H1 (cell line): ENCODE data around the gene ROR1. TPM values are rescaled to one million over a fixed set of nuclear protein-coding genes. Genes with fewer than 3 reads are reported as not detected.

Experiments
- CTCF ChIA-PET: fragments of 300-600 bp; sonication (Branson Sonifier 250); formaldehyde crosslinking; loops from one replicate; lab custom pipeline; 2021; ENCODE audit not compliant: partially characterized antibody; lab: Charles Lee
- POLR2A ChIA-PET: fragments of 300-600 bp; sonication (Branson Sonifier 250); formaldehyde crosslinking; loops from one replicate; lab custom pipeline; 2021; ENCODE audit warnings: inconsistent platforms; ENCODE audit not compliant: partially characterized antibody; lab: Charles Lee
- DNase-seq, 2 experiments: peaks; one replicate each; pipeline versions ENCODE4 v3.0.0 to v3.0.0-alpha.2; 2010 to 2022; ENCODE audit warnings: low spot score in 2 of 2, low read depth in 1 of 2, mixed read lengths in 1 of 2
- FAIRE-seq: peaks from 2 replicates; lab custom pipeline; 2011; peaks lifted over from hg19 to GRCh38; lab: Jason Lieb, UNC
- H2AFZ ChIP-seq: 2 replicates; pipeline ENCODE4 v1.8.1; 2012; ENCODE audit warnings: low read length, inconsistent platforms
- H2AK5ac ChIP-seq: 2 replicates; pipeline ENCODE4 v1.6.1; 2013; ENCODE audit warnings: low read depth, low read length
- H2BK120ac ChIP-seq: replicated peaks from 2 replicates; pipeline ENCODE3; 2013; ENCODE audit warnings: low read depth, low read length, inconsistent platforms
- H2BK12ac ChIP-seq: 2 replicates; pipeline ENCODE4 v1.6.1; 2013; ENCODE audit warnings: low read depth, low read length
- H2BK15ac ChIP-seq: 2 replicates; pipeline ENCODE4 v1.6.1; 2013; ENCODE audit warnings: low read length
- H2BK20ac ChIP-seq: 2 replicates; pipeline ENCODE4 v1.6.1; 2013; ENCODE audit warnings: low read length
- H2BK5ac ChIP-seq: 2 replicates; pipeline ENCODE4 v1.6.1; 2013; ENCODE audit warnings: low read depth, low read length
- H3K14ac ChIP-seq: 2 replicates; pipeline ENCODE4 v1.6.1; 2013; ENCODE audit warnings: inconsistent platforms; ENCODE audit not compliant: insufficient read length
- H3K18ac ChIP-seq: 2 replicates; pipeline ENCODE4 v1.6.1; 2013; ENCODE audit warnings: low read length; ENCODE audit errors: extremely low read depth
- H3K23ac ChIP-seq: 2 replicates; pipeline ENCODE4 v1.6.1; 2013; ENCODE audit warnings: inconsistent platforms; ENCODE audit not compliant: insufficient read length
- H3K23me2 ChIP-seq: 2 replicates; pipeline ENCODE4 v1.6.1; 2013; ENCODE audit warnings: low read depth, low read length
- H3K27ac ChIP-seq: 2 replicates; pipeline ENCODE4 v1.6.1; 2011; ENCODE audit warnings: low read depth, low read length, inconsistent platforms
- H3K27me3 ChIP-seq, 4 experiments: replicated peaks in 1 of 4; 1 replicate in 1 of 4; 2 replicates in 3 of 4; pipeline versions ENCODE4 v1.6.1 to v1.8.1; 2011 to 2013; ENCODE audit warnings: low read length in 3 of 4, mild to moderate bottlenecking in 3 of 4, inconsistent platforms in 2 of 4, mixed read lengths in 2 of 4, moderate library complexity in 1 of 4; ENCODE audit not compliant: control insufficient read depth in 3 of 4, insufficient read depth in 3 of 4; ENCODE audit errors: extremely low read depth in 1 of 4
- H3K36me3 ChIP-seq, 4 experiments: 2 replicates each; pipeline versions ENCODE4 v1.6.1 to v1.8.1; 2011 to 2013; ENCODE audit warnings: mild to moderate bottlenecking in 4 of 4, low read length in 3 of 4, moderate library complexity in 2 of 4, control low read depth in 1 of 4, inconsistent platforms in 1 of 4; ENCODE audit not compliant: insufficient read depth in 4 of 4, control insufficient read depth in 2 of 4
- H3K4ac ChIP-seq: replicated peaks from 2 replicates; pipeline ENCODE3; 2013; ENCODE audit warnings: low read length, low read depth, mixed read lengths, inconsistent platforms; ENCODE audit not compliant: insufficient read length
- H3K4me1 ChIP-seq, 4 experiments: replicated peaks in 1 of 4; 1 replicate in 1 of 4; 2 replicates in 3 of 4; pipeline versions ENCODE4 v1.6.1 to v1.8.1; 2011 to 2013; ENCODE audit warnings: low read length in 3 of 4, inconsistent platforms in 2 of 4, mixed read lengths in 1 of 4; ENCODE audit not compliant: insufficient read depth in 4 of 4, control insufficient read depth in 3 of 4
- H3K4me2 ChIP-seq, 2 experiments: 2 replicates each; pipeline versions ENCODE4 v1.6.1 to v1.8.1; 2011 to 2013; ENCODE audit warnings: low read depth in 2 of 2, low read length in 2 of 2, control low read depth in 1 of 2, inconsistent platforms in 1 of 2, mild to moderate bottlenecking in 1 of 2; ENCODE audit not compliant: insufficient read depth in 1 of 2
- H3K4me3 ChIP-seq, 4 experiments: fragments of 200-600, 300-600 bp in 1 of 4; sonication (generic), shearing (Covaris generic), sonication (Bioruptor Twin) in 1 of 4; 2 replicates each; pipeline versions ENCODE4 v1.5.1 to v1.8.1; 2011 to 2016; ENCODE audit warnings: low read length in 4 of 4, low read depth in 3 of 4, control low read depth in 2 of 4, inconsistent platforms in 2 of 4, mild to moderate bottlenecking in 2 of 4, mixed read lengths in 1 of 4, moderate library complexity in 1 of 4; ENCODE audit not compliant: insufficient read depth in 2 of 4; ENCODE audit errors: extremely low read depth in 1 of 4
- H3K56ac ChIP-seq: replicated peaks from 2 replicates; pipeline ENCODE3; 2013; ENCODE audit warnings: low read depth, mild to moderate bottlenecking, mixed read lengths, low read length, inconsistent platforms; ENCODE audit not compliant: insufficient read length
- H3K79me1 ChIP-seq: 2 replicates; pipeline ENCODE4 v1.6.1; 2013; ENCODE audit warnings: low read depth, low read length, control low read depth
- H3K79me2 ChIP-seq, 2 experiments: 2 replicates each; pipeline versions ENCODE4 v1.6.1 to v1.8.1; 2012 to 2013; ENCODE audit warnings: low read length in 2 of 2, mild to moderate bottlenecking in 2 of 2, inconsistent platforms in 1 of 2; ENCODE audit not compliant: insufficient read depth in 2 of 2, control insufficient read depth in 1 of 2
- H3K9ac ChIP-seq, 4 experiments: replicated peaks in 1 of 4; 1 replicate in 1 of 4; 2 replicates in 3 of 4; pipeline versions ENCODE4 v1.6.1 to v1.8.1; 2011 to 2013; ENCODE audit warnings: low read depth in 3 of 4, low read length in 3 of 4, control low read depth in 2 of 4, mild to moderate bottlenecking in 2 of 4, moderate library complexity in 2 of 4, inconsistent platforms in 1 of 4; ENCODE audit errors: extremely low read depth in 1 of 4
- H3K9me3 ChIP-seq, 2 experiments: 2 replicates each; pipeline versions ENCODE4 v1.6.1 to v1.8.1; 2012 to 2013; ENCODE audit warnings: mild to moderate bottlenecking in 2 of 2, moderate library complexity in 2 of 2, control low read depth in 1 of 2, inconsistent platforms in 1 of 2, low read depth in 1 of 2, low read length in 1 of 2, mixed read lengths in 1 of 2; ENCODE audit not compliant: insufficient read depth in 2 of 2
- H4K20me1 ChIP-seq, 2 experiments: replicated peaks in 1 of 2; 2 replicates each; pipeline versions ENCODE3 to v1.8.1; 2011 to 2013; ENCODE audit warnings: inconsistent platforms in 2 of 2, low read length in 2 of 2, mild to moderate bottlenecking in 1 of 2; ENCODE audit not compliant: insufficient read depth in 2 of 2, control insufficient read depth in 1 of 2
- H4K5ac ChIP-seq: 2 replicates; pipeline ENCODE4 v1.6.1; 2013; ENCODE audit warnings: low read length, low read depth, mixed read lengths, inconsistent platforms; ENCODE audit not compliant: insufficient read length
- H4K8ac ChIP-seq: 2 replicates; pipeline ENCODE4 v1.8.0; 2013; ENCODE audit warnings: mild to moderate bottlenecking, moderate library complexity, low read length, inconsistent platforms; ENCODE audit not compliant: insufficient read depth; ENCODE audit errors: extremely low read depth
- H4K91ac ChIP-seq: replicated peaks from 2 replicates; pipeline ENCODE3; 2013; ENCODE audit warnings: low read length, mixed read lengths, inconsistent platforms; ENCODE audit not compliant: insufficient read length
- CHD1 ChIP-seq: IDR thresholded peaks from 2 replicates; pipeline ENCODE4 v1.6.1; 2012; ENCODE audit warnings: low read depth, low read length, improper control_type of control experiment
- KDM4A ChIP-seq: IDR thresholded peaks from one replicate; pipeline ENCODE4 v1.7.1; 2012; ENCODE audit warnings: low read depth, mild to moderate bottlenecking, moderate library complexity, low read length, inconsistent platforms; ENCODE audit not compliant: severe bottlenecking
- MAFK ChIP-seq: IDR thresholded peaks from 2 replicates; pipeline ENCODE4 v1.6.1; 2012; ENCODE audit warnings: low read depth, mild to moderate bottlenecking, improper control_type of control experiment, low read length
- PHF8 ChIP-seq: fragments of 200-600 bp; sonication (generic); conservative IDR thresholded peaks from 2 replicates; pipeline ENCODE4 v1.7.1; 2012; ENCODE audit warnings: low read depth, mild to moderate bottlenecking, inconsistent platforms, low read length, moderate library complexity
- RXRA ChIP-seq: IDR thresholded peaks from 2 replicates; pipeline ENCODE4 v1.6.1; 2011; ENCODE audit warnings: low read depth, mild to moderate bottlenecking, low read length, moderate library complexity; ENCODE audit not compliant: insufficient read depth
- SP1 ChIP-seq: IDR thresholded peaks from 2 replicates; pipeline ENCODE4 v1.6.1; 2011; ENCODE audit warnings: low read depth, low read length
- TAF7 ChIP-seq: optimal IDR thresholded peaks from 2 replicates; pipeline ENCODE3; 2011; ENCODE audit warnings: low read depth, mild to moderate bottlenecking, inconsistent platforms, low read length, moderate library complexity, borderline replicate concordance
- TCF12 ChIP-seq: IDR thresholded peaks from 2 replicates; pipeline ENCODE4 v1.6.1; 2011; ENCODE audit warnings: low read depth, mild to moderate bottlenecking, low read length
- WGBS, 2 experiments: shearing (Covaris generic) in 1 of 2; methylation state at CpG; one replicate each; pipeline versions ENCODE4 v1.1.6 to v1.1.7; 2013 to 2015; ENCODE audit warnings: low lambda C conversion rate in 2 of 2, mixed read lengths in 2 of 2, inconsistent platforms in 1 of 2, low coverage in 1 of 2, missing lambda C conversion rate in 1 of 2; ENCODE audit not compliant: insufficient replicate concordance in 2 of 2, insufficient coverage in 1 of 2, insufficient read length in 1 of 2; ENCODE audit errors: extremely low coverage in 1 of 2, missing lambda C conversion rate in 1 of 2; 5-methylcytosine and 5-hydroxymethylcytosine counted together
- polyA plus RNA-seq, 7 experiments: library from polyadenylated mRNA; depleted of rRNA in 3 of 7; stranded (reverse) in 5 of 7; unstranded in 2 of 7; fragments of >200 nt in 5 of 7; fragments of 200-250 nt in 2 of 7; gene quantifications; 1 replicate in 5 of 7; 2 replicates in 1 of 7; 4 replicates in 1 of 7; pipeline versions ENCODE4 v1.2.1 to v1.2.3, GENCODE V29; 2011 to 2013; ENCODE audit warnings: missing spikeins in 2 of 7, mixed read lengths in 2 of 7
- total RNA-seq: library from RNA; stranded (reverse); fragmentation: NEBNext Ultra II Directional; extraction: Animal tissue kit (Norgen Biotek cat#: 25700); gene quantifications from 2 replicates; pipeline ENCODE4 v1.2.1, GENCODE V29; 2021
- TF ChIP-seq, protein P1 (sequence below): IDR thresholded peaks from 2 replicates; pipeline ENCODE4 v1.6.1; 2012; ENCODE audit warnings: inconsistent platforms

The ROR1 gene
- total and polyA plus RNA-seq, 2 of the 8 experiments (the other 6 are each of a cell fraction or from before 2014, with no cell fraction given): 33.6 to 73.6 TPM

GRCh38 chr1:64133036-64133435, 359.2 kb downstream of the ROR1 start:
- Histone ChIP-seq H3K4ac (no peak overlapping the region), H3K9me3 (no peaks in the 10 kb centered on the region), H3K56ac (no peak overlapping the region), H3K4me1 (peaks cover 0 to 5% (median under 1%) of the 10 kb centered on the region in 4 experiments; a peak in 2 of 7 replicates), H4K8ac (no peak overlapping the region), H4K5ac (no peak overlapping the region), H3K27ac (no peak overlapping the region), H3K23me2 (no peaks in the 10 kb centered on the region), H3K79me2 (no peaks in the 10 kb centered on the region), H3K4me2 (no peak overlapping the region), H2BK15ac (no peak overlapping the region), H2BK20ac (no peak overlapping the region), H3K23ac (no peak overlapping the region), H3K79me1 (no peaks in the 10 kb centered on the region), H4K20me1 (peaks cover 1 to 3% of the 10 kb centered on the region in 2 experiments), H3K4me3 (no peak overlapping the region), H2BK12ac (0 out of 2 replicates have a peak overlapping the region, but pooled peaks have one; percentile 62), H3K27me3 (no peaks in the 10 kb centered on the region), H4K91ac (no peak overlapping the region), H3K36me3 (peaks cover 0 to 7% (median 4%) of the 10 kb centered on the region in 4 experiments; a peak in 6 of 8 replicates), H2AFZ (no peak overlapping the region), H3K9ac (no peak overlapping the region), H2BK5ac (no peak overlapping the region), H3K18ac (no peak overlapping the region), H2BK120ac (no peak overlapping the region), H3K14ac (no peak overlapping the region), H2AK5ac (no peak overlapping the region)
- ChIA-PET POLR2A (interaction anchor here (0.7 to 1.3 kb wide), 2 partner anchors 10 to 11 kb away, joined by 3 read pairs; no protein-coding TSS in a partner anchor), CTCF (interaction anchor here (1.1 to 2.2 kb wide), 8 partner anchors 12 to 458 kb away, joined by 3 to 11 read pairs (median 4); no protein-coding TSS in a partner anchor)
- no peak for DNase-seq
- 89% methylated on average over 5 of the region's 5 CpGs; no CpG with 5 or more reads in 1 of the 2 experiments for WGBS, 2 experiments
- no peak for FAIRE-seq
- TF ChIP-seq KDM4A (no peak), TAF7 (no peak), MAFK (no peak), SP1 (no peak), CHD1 (no peak), PHF8 (no peak), TCF12 (no peak), RXRA (no peak)
- TF ChIP-seq, protein P1, sequence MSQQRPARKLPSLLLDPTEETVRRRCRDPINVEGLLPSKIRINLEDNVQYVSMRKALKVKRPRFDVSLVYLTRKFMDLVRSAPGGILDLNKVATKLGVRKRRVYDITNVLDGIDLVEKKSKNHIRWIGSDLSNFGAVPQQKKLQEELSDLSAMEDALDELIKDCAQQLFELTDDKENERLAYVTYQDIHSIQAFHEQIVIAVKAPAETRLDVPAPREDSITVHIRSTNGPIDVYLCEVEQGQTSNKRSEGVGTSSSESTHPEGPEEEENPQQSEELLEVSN: no peak
